DOHH2 (cell line): Measurements from ENCODE around the gene SIPA1L2.

Experiments used
- H3F3A ChIP-seq: fragments of 200-600 bp; sonication (generic), shearing (Covaris generic); 2 replicates; pipeline ENCODE4 v1.6.0; 2016; ENCODE audit warnings: antibody characterized with exemption, mild to moderate bottlenecking; ENCODE audit not compliant: control insufficient read depth, insufficient read depth
- H3K27ac ChIP-seq: fragments of 200-600 bp; sonication (generic); 2 replicates; pipeline ENCODE4 v1.5.1; 2014; ENCODE audit warnings: low read depth, mild to moderate bottlenecking, low read length, moderate library complexity
- H3K27me3 ChIP-seq: fragments of 200-600 bp; sonication (generic); 2 replicates; pipeline ENCODE4 v1.6.1; 2014; ENCODE audit warnings: mild to moderate bottlenecking, low read length, mixed read lengths; ENCODE audit not compliant: control insufficient read depth
- H3K36me3 ChIP-seq: fragments of 200-600 bp; sonication (generic); 2 replicates; pipeline ENCODE4 v1.6.1; 2014; ENCODE audit warnings: mild to moderate bottlenecking, low read length, moderate library complexity, mixed read lengths; ENCODE audit not compliant: control insufficient read depth
- H3K4me1 ChIP-seq: fragments of 200-600 bp; sonication (generic); 2 replicates; pipeline ENCODE4 v1.6.1; 2014; ENCODE audit warnings: mild to moderate bottlenecking, low read length, mixed read lengths; ENCODE audit not compliant: control insufficient read depth
- H3K4me2 ChIP-seq: fragments of 200-600 bp; sonication (generic); 2 replicates; pipeline ENCODE4 v1.6.0; 2014; ENCODE audit warnings: mild to moderate bottlenecking, low read length, moderate library complexity
- H3K4me3 ChIP-seq: fragments of 200-600 bp; sonication (generic); 2 replicates; pipeline ENCODE4 v1.5.1; 2014; ENCODE audit warnings: mild to moderate bottlenecking, low read length, mixed read lengths
- H3K79me2 ChIP-seq: fragments of 200-600 bp; sonication (generic); 2 replicates; pipeline ENCODE4 v1.6.1; 2014; ENCODE audit warnings: mild to moderate bottlenecking, low read length, mixed read lengths; ENCODE audit not compliant: control insufficient read depth
- H3K9me2 ChIP-seq: fragments of 200-600 bp; sonication (generic); replicated peaks from 2 replicates; pipeline ENCODE4 v1.6.1; 2014; ENCODE audit warnings: mild to moderate bottlenecking, low read length, mixed read lengths; ENCODE audit not compliant: control insufficient read depth
- H3K9me3 ChIP-seq: fragments of 200-600 bp; sonication (generic); 2 replicates; pipeline ENCODE4 v1.6.1; 2014; ENCODE audit warnings: antibody characterized with exemption, low read length, mixed read lengths; ENCODE audit not compliant: control insufficient read depth, insufficient read depth
- H4K20me1 ChIP-seq: fragments of 200-600 bp; sonication (generic); 2 replicates; pipeline ENCODE4 v1.6.0; 2014; ENCODE audit warnings: low read depth, mild to moderate bottlenecking, antibody characterized with exemption, low read length, moderate library complexity; ENCODE audit not compliant: control insufficient read depth, insufficient read depth
- EZH2phosphoT487 ChIP-seq: fragments of 200-600 bp; sonication (generic); IDR thresholded peaks from 2 replicates; pipeline ENCODE4 v1.6.1; 2017; ENCODE audit warnings: borderline replicate concordance, mild to moderate bottlenecking, antibody characterized with exemption, low read length, moderate library complexity, mixed read lengths
- TF ChIP-seq, protein P1 (sequence below): fragments of 200-600 bp; sonication (generic); IDR thresholded peaks from one replicate; pipeline ENCODE4 v1.5.1; 2014; ENCODE audit warnings: antibody characterized with exemption, mild to moderate bottlenecking, low read depth, low read length; ENCODE audit not compliant: poor library complexity, severe bottlenecking

The SIPA1L2 gene

DNA sequence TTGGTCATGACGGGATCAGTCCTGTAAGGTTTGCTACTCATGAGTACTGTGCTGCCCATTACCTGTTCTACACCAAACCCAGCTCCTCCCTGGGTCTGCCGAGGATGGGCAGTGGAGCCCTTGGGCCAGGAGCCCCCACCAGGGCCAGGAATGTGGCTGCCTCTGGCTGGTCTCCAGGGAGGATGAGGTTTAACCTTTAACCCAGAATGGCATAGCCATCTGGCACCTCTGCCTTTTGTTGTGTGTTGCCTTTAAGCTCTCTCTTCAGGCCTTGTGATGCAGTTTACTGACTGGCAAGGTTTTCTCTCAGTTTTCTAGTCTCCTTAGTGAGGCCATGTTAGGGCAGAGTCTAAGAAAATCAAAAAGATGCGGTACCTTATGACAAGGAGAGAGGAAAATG, 38.6 kb downstream of the SIPA1L2 start:
- H3K4me1 ChIP-seq, result no peaks in the 10 kb centered on the region
- no peak overlapping the region for H3K4me3 ChIP-seq
- no peaks in the 10 kb centered on the region for H3K27me3 ChIP-seq
- TF ChIP-seq, protein P1, sequence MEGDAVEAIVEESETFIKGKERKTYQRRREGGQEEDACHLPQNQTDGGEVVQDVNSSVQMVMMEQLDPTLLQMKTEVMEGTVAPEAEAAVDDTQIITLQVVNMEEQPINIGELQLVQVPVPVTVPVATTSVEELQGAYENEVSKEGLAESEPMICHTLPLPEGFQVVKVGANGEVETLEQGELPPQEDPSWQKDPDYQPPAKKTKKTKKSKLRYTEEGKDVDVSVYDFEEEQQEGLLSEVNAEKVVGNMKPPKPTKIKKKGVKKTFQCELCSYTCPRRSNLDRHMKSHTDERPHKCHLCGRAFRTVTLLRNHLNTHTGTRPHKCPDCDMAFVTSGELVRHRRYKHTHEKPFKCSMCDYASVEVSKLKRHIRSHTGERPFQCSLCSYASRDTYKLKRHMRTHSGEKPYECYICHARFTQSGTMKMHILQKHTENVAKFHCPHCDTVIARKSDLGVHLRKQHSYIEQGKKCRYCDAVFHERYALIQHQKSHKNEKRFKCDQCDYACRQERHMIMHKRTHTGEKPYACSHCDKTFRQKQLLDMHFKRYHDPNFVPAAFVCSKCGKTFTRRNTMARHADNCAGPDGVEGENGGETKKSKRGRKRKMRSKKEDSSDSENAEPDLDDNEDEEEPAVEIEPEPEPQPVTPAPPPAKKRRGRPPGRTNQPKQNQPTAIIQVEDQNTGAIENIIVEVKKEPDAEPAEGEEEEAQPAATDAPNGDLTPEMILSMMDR, result no peak
- no peak for TF ChIP-seq EZH2phosphoT487
- no peaks in the 10 kb centered on the region for H4K20me1 ChIP-seq
- H3K9me2 ChIP-seq, result no peaks in the 10 kb centered on the region
- no peaks in the 10 kb centered on the region for H3F3A ChIP-seq
- no peak overlapping the region for H3K27ac ChIP-seq
- no peaks in the 10 kb centered on the region for H3K36me3 ChIP-seq
- no peak overlapping the region for H3K4me2 ChIP-seq
- H3K9me3 ChIP-seq, result no peaks in the 10 kb centered on the region
- no peaks in the 10 kb centered on the region for H3K79me2 ChIP-seq

DNA sequence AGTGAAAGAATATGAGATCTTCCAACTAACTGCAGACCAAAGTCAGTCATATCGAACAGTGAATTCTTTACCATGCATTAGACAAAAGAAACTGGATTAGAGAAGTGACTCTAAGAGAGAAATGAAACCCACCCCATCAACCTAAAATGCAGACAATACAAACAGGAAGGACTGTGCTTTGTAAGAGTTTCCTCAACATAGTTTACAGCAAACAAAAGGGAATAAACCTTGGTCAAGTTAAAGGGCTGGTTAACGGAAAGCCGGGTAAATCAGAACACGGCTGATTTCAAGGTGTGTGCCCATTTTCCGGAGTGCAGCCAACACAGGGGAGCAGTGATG, 39.2 kb downstream of the SIPA1L2 start:
- Histone ChIP-seq H3K9me3 (no peaks in the 10 kb centered on the region), H3K36me3 (no peaks in the 10 kb centered on the region), H3K9me2 (no peaks in the 10 kb centered on the region), H3K79me2 (no peaks in the 10 kb centered on the region), H3K4me2 (no peak overlapping the region), H3F3A (no peaks in the 10 kb centered on the region), H4K20me1 (no peaks in the 10 kb centered on the region), H3K27me3 (no peaks in the 10 kb centered on the region), H3K27ac (no peak overlapping the region), H3K4me3 (no peak overlapping the region), H3K4me1 (no peaks in the 10 kb centered on the region)
- TF ChIP-seq, protein P1, result no peak
- TF ChIP-seq EZH2phosphoT487, result no peak

DNA sequence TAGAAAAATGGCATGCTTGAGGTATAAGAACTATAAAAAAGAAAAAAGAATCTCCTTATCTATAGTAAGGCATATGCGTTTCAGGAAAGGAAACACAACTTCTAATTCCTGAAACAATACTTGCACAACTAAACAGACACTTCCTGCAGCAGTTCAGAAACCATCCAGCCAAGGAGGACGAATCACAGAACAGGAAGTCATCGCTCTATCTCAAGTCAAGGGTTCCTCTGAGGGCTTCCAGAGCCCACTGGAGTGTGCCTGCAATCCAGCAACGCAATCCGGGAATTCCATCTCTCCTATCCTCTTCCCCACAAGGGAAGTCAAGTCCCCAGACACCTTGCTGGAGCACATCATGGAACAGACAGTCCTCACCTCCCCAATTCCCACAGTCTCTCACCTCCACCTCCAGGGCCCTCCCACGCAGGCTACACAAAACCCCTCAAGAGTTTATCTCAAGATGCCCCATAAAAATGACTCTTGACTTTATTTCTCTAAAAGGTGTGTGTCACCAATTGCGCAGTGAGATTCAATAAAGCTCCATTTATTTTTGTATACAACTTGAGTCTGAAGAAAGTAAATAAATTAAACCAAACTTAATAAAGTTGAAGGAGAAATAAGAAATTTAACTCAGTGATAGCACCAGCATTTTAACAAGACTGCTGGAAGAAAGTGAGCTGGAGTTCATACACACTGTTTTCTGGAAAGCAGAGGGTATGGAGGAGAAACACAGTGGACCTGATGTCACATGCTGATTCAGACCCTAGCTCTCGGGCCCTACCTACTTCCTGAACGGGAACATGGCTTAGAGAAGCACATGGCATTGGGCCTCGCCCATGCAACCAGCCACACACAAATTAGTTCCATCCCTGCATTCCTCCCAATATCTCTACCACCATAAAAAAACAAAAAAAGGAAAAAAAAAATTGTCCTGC, 39.9 kb downstream of the SIPA1L2 start:
- H3K4me2 ChIP-seq, result no peak overlapping the region
- H3K27ac ChIP-seq, result no peak overlapping the region
- no peaks in the 10 kb centered on the region for H4K20me1 ChIP-seq
- no peaks in the 10 kb centered on the region for H3K36me3 ChIP-seq
- H3F3A ChIP-seq, result no peaks in the 10 kb centered on the region
- no peaks in the 10 kb centered on the region for H3K9me3 ChIP-seq
- TF ChIP-seq EZH2phosphoT487, result no peak
- TF ChIP-seq, protein P1, result no peak
- no peaks in the 10 kb centered on the region for H3K27me3 ChIP-seq
- H3K4me3 ChIP-seq, result no peak overlapping the region
- H3K9me2 ChIP-seq, result no peaks in the 10 kb centered on the region
- H3K4me1 ChIP-seq, result no peaks in the 10 kb centered on the region
- no peaks in the 10 kb centered on the region for H3K79me2 ChIP-seq
